Suprapubic skin (tissue), 4 donors: ENCODE measurements around the gene MDN1.

ENCODE experiments used
- EP300 ChIP-seq: sonication (generic); formaldehyde crosslinking; IDR thresholded peaks from one replicate; pipeline ENCODE4 v1.6.1; 2017; ENCODE audit warnings: antibody characterized with exemption
- POLR2AphosphoS5 ChIP-seq, 3 donors: sonication (generic); formaldehyde crosslinking; IDR thresholded peaks; one replicate each; pipeline ENCODE4 v1.6.1; 2017; ENCODE audit warnings: antibody characterized with exemption in 3 of 3

DNA sequence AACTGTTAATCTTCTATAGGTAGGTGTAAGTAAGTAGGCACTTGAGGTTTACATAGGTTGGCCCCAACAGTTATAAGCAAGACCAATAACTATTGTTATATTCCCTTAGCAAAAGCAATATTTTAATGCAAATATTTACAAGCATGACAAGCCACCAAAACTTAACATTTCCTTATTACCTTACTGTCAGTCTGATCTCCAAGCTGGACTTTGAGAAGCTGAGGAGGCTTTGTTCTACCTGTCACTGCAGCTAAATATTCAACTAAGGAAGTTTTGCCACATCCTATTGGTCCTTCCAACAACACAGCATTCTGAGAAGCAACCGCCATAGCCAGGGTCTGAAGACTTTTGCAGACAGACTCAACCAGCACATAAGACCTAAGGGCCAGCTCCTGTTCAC lies 29.6 kb downstream of the MDN1 start:
- TF ChIP-seq EP300: no peak
- no peak for TF ChIP-seq POLR2AphosphoS5 (IDR thresholded peaks at IDR 0.05)
